H1 (cell line): Measurements from ENCODE around the gene EFEMP2. TPM values are rescaled to one million over a fixed set of nuclear protein-coding genes. Genes with fewer than 3 reads are reported as not detected.

Experiments
- HDAC6 ChIP-seq: IDR thresholded peaks from one replicate; pipeline ENCODE4 v1.7.1; 2012; ENCODE audit warnings: low read depth, mild to moderate bottlenecking, inconsistent platforms, low read length, moderate library complexity
- JUND ChIP-seq: IDR thresholded peaks from 2 replicates; pipeline ENCODE4 v1.6.1; 2011; ENCODE audit warnings: mild to moderate bottlenecking, improper control_type of control experiment, low read length
- POLR2AphosphoS5 ChIP-seq: IDR thresholded peaks from 2 replicates; pipeline ENCODE4 v1.6.1; 2011; ENCODE audit warnings: low read depth, low read length
- SUZ12 ChIP-seq: fragments of 200-600 bp; sonication (generic); IDR thresholded peaks from 2 replicates; pipeline ENCODE4 v1.6.1; 2012; ENCODE audit warnings: mild to moderate bottlenecking, inconsistent platforms, low read length, moderate library complexity, mixed read lengths
- TCF12 ChIP-seq: IDR thresholded peaks from 2 replicates; pipeline ENCODE4 v1.6.1; 2011; ENCODE audit warnings: low read depth, mild to moderate bottlenecking, low read length
- polyA plus RNA-seq, 7 experiments: library from polyadenylated mRNA; depleted of rRNA in 3 of 7; stranded (reverse) in 5 of 7; unstranded in 2 of 7; fragments of >200 nt in 5 of 7; fragments of 200-250 nt in 2 of 7; gene quantifications; 1 replicate in 5 of 7; 2 replicates in 1 of 7; 4 replicates in 1 of 7; pipeline versions ENCODE4 v1.2.1 to v1.2.3, GENCODE V29; 2011 to 2013; ENCODE audit warnings: missing spikeins in 2 of 7, mixed read lengths in 2 of 7
- total RNA-seq: library from RNA; stranded (reverse); fragmentation: NEBNext Ultra II Directional; extraction: Animal tissue kit (Norgen Biotek cat#: 25700); gene quantifications from 2 replicates; pipeline ENCODE4 v1.2.1, GENCODE V29; 2021
- TF ChIP-seq, protein P1 (sequence below): fragments of 300-600 bp; sonication (generic); IDR thresholded peaks from 2 replicates; pipeline ENCODE4 v1.7.1; 2012; ENCODE audit warnings: low read length, moderate library complexity, mild to moderate bottlenecking, inconsistent platforms; ENCODE audit not compliant: insufficient replicate concordance

The EFEMP2 gene
- total and polyA plus RNA-seq, 2 of the 8 experiments (the other 6 are each of a cell fraction or from before 2014, with no cell fraction given): 8.8 to 17.2 TPM

DNA sequence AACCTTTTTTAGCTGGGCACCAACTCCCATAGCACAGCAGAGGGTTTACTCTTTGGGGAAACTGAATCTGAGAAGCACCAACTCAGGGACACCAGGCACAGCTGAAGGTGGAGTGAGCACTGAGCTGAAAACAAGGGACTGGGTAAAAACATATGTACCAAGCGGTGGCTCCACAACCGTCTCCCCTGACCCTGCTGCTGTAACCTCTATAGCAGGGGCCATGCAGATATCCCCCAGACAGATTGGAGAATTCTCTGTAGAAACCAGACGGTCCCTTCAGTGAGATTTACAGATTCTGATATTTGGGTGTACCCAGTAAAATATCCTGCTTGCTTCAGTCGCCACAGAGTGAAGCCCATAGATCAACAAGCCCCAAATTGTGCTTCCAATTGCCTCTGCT is 43.1 kb downstream of the EFEMP2 start (continued):
- TF ChIP-seq, protein P1, sequence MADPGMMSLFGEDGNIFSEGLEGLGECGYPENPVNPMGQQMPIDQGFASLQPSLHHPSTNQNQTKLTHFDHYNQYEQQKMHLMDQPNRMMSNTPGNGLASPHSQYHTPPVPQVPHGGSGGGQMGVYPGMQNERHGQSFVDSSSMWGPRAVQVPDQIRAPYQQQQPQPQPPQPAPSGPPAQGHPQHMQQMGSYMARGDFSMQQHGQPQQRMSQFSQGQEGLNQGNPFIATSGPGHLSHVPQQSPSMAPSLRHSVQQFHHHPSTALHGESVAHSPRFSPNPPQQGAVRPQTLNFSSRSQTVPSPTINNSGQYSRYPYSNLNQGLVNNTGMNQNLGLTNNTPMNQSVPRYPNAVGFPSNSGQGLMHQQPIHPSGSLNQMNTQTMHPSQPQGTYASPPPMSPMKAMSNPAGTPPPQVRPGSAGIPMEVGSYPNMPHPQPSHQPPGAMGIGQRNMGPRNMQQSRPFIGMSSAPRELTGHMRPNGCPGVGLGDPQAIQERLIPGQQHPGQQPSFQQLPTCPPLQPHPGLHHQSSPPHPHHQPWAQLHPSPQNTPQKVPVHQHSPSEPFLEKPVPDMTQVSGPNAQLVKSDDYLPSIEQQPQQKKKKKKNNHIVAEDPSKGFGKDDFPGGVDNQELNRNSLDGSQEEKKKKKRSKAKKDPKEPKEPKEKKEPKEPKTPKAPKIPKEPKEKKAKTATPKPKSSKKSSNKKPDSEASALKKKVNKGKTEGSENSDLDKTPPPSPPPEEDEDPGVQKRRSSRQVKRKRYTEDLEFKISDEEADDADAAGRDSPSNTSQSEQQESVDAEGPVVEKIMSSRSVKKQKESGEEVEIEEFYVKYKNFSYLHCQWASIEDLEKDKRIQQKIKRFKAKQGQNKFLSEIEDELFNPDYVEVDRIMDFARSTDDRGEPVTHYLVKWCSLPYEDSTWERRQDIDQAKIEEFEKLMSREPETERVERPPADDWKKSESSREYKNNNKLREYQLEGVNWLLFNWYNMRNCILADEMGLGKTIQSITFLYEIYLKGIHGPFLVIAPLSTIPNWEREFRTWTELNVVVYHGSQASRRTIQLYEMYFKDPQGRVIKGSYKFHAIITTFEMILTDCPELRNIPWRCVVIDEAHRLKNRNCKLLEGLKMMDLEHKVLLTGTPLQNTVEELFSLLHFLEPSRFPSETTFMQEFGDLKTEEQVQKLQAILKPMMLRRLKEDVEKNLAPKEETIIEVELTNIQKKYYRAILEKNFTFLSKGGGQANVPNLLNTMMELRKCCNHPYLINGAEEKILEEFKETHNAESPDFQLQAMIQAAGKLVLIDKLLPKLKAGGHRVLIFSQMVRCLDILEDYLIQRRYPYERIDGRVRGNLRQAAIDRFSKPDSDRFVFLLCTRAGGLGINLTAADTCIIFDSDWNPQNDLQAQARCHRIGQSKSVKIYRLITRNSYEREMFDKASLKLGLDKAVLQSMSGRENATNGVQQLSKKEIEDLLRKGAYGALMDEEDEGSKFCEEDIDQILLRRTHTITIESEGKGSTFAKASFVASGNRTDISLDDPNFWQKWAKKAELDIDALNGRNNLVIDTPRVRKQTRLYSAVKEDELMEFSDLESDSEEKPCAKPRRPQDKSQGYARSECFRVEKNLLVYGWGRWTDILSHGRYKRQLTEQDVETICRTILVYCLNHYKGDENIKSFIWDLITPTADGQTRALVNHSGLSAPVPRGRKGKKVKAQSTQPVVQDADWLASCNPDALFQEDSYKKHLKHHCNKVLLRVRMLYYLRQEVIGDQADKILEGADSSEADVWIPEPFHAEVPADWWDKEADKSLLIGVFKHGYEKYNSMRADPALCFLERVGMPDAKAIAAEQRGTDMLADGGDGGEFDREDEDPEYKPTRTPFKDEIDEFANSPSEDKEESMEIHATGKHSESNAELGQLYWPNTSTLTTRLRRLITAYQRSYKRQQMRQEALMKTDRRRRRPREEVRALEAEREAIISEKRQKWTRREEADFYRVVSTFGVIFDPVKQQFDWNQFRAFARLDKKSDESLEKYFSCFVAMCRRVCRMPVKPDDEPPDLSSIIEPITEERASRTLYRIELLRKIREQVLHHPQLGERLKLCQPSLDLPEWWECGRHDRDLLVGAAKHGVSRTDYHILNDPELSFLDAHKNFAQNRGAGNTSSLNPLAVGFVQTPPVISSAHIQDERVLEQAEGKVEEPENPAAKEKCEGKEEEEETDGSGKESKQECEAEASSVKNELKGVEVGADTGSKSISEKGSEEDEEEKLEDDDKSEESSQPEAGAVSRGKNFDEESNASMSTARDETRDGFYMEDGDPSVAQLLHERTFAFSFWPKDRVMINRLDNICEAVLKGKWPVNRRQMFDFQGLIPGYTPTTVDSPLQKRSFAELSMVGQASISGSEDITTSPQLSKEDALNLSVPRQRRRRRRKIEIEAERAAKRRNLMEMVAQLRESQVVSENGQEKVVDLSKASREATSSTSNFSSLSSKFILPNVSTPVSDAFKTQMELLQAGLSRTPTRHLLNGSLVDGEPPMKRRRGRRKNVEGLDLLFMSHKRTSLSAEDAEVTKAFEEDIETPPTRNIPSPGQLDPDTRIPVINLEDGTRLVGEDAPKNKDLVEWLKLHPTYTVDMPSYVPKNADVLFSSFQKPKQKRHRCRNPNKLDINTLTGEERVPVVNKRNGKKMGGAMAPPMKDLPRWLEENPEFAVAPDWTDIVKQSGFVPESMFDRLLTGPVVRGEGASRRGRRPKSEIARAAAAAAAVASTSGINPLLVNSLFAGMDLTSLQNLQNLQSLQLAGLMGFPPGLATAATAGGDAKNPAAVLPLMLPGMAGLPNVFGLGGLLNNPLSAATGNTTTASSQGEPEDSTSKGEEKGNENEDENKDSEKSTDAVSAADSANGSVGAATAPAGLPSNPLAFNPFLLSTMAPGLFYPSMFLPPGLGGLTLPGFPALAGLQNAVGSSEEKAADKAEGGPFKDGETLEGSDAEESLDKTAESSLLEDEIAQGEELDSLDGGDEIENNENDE: no peak
- TF ChIP-seq JUND: no peak
- no peak for TF ChIP-seq POLR2AphosphoS5
- no peak for TF ChIP-seq SUZ12
- TF ChIP-seq HDAC6: no peak
- TF ChIP-seq TCF12: no peak
